Gastroesophageal sphincter (tissue), 3 donors: Measurements from ENCODE around the gene ATP10A.

Source experiments
- POLR2A ChIP-seq, 2 donors: fragments of 450-650 bp; IDR thresholded peaks; one replicate each; pipeline ENCODE4 v1.6.1; 2017; ENCODE audit warnings: antibody characterized with exemption in 2 of 2, mild to moderate bottlenecking in 2 of 2, moderate library complexity in 1 of 2
- TF ChIP-seq, protein P1 (sequence below), 4 experiments: fragments of 200-600 bp in 2 of 4; fragments of 450-650 bp in 2 of 4; sonication (generic) in 1 of 4; IDR thresholded peaks; one replicate each; pipeline ENCODE4 v1.5.1; 2017 to 2019; ENCODE audit warnings: antibody characterized with exemption in 4 of 4, mild to moderate bottlenecking in 2 of 4, moderate library complexity in 2 of 4

DNA sequence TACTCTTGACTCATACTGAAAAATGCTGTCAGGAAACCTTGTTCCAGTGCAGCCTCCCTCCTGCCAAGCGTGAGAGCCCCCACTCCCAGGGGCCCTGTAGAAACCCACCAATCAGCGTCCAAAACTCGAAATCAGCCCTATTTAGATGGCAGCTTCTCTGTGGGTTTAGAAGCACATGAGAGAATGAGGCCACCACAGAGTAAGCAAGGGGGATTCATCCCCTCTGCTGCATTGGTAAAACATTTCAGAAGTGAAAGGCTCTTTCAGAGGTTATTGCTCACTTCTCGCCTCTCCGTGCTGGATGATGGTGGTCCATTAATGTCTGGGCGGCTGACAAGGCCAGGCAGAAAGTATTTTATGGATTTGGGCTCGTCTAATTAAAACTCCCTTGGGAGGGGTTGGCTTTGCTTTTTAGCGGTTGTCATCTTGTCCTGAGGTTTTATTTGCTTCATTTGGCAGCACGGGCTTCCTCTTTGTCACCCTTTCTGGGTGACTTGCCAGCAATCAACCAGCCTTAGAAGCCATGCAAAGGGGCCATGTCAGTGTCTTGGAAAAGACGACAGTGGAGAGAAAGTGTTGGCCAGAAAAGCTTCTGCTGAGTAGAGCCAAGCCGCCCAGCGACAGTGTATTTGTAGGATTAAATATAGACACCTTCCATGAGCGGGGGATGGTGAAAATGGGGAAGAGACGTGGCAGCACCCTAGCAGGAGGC is 145.5 kb downstream of the ATP10A start:
- TF ChIP-seq, protein P1, sequence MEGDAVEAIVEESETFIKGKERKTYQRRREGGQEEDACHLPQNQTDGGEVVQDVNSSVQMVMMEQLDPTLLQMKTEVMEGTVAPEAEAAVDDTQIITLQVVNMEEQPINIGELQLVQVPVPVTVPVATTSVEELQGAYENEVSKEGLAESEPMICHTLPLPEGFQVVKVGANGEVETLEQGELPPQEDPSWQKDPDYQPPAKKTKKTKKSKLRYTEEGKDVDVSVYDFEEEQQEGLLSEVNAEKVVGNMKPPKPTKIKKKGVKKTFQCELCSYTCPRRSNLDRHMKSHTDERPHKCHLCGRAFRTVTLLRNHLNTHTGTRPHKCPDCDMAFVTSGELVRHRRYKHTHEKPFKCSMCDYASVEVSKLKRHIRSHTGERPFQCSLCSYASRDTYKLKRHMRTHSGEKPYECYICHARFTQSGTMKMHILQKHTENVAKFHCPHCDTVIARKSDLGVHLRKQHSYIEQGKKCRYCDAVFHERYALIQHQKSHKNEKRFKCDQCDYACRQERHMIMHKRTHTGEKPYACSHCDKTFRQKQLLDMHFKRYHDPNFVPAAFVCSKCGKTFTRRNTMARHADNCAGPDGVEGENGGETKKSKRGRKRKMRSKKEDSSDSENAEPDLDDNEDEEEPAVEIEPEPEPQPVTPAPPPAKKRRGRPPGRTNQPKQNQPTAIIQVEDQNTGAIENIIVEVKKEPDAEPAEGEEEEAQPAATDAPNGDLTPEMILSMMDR (IDR thresholded peaks at IDR 0.05): no peak
- TF ChIP-seq POLR2A (IDR thresholded peaks at IDR 0.05): no peak
